K562 (cell line): ENCODE measurements around the gene SEPTIN1. TPM values are rescaled to one million over a fixed set of nuclear protein-coding genes. Genes with fewer than 3 reads are reported as not detected.
"Not testable (repeated sequence)": the region's sequence is repeated elsewhere in the genome, so short reads cannot be mapped to it uniquely, and the experiment has no call there.

Experiments used
- ATAC-seq: fragments of 200-7000 bp; cut with Tn5 transposase; 3 replicates; pipeline ENCODE4 v1.9.1; 2020; ENCODE audit warnings: moderate library complexity
- BruUV-seq: library from RNA; stranded (reverse); fragments of 400-500 nt; replicated peaks from 2 replicates; lab custom pipeline; 2021; lab: Mats Ljungman, UMichigan
- CTCF ChIA-PET: fragments of 300-600 bp; formaldehyde crosslinking; extraction: SDS; loops from one replicate; lab custom pipeline; 2021; ENCODE audit warnings: low intra/inter-chr PET ratio; lab: Yijun Ruan, JAX
- POLR2A ChIA-PET: fragments of 300-600, 350-650 bp; sonication (Branson Sonifier 250); formaldehyde crosslinking; extraction: SDS; loops from one replicate; lab custom pipeline; 2021; ENCODE audit warnings: antibody characterized with exemption, inconsistent platforms; lab: Yijun Ruan, JAX
- DNase-seq, 4 experiments: peaks; one replicate each; pipeline versions ENCODE4 v3.0.0 to v3.0.0-alpha.2; 2011 to 2018; ENCODE audit warnings: low spot score in 3 of 4, mixed read lengths in 3 of 4; ENCODE audit errors: extremely low read depth in 1 of 4
- FAIRE-seq: peaks from 2 replicates; lab custom pipeline; 2011; peaks lifted over from hg19 to GRCh38; lab: Jason Lieb, UNC
- H2AFZ ChIP-seq: 2 replicates; pipeline ENCODE4 v1.6.0; 2011; ENCODE audit warnings: low read depth, low read length, control low read depth, inconsistent platforms
- H3K27ac ChIP-seq: fragments of 200-600 bp; 3 replicates; pipeline ENCODE4 v1.8.0; 2011; ENCODE audit warnings: low read depth, mild to moderate bottlenecking, control low read depth, inconsistent platforms, low read length, moderate library complexity, mixed read lengths; ENCODE audit errors: extremely low read depth
- H3K27me3 ChIP-seq, 2 experiments: fragments of 300-600 bp in 1 of 2; 2 replicates in 1 of 2; 3 replicates in 1 of 2; pipeline versions ENCODE4 v1.6.0 to v1.8.0; 2011; ENCODE audit warnings: inconsistent platforms in 2 of 2, low read length in 2 of 2, mild to moderate bottlenecking in 1 of 2, mixed read lengths in 1 of 2, moderate library complexity in 1 of 2; ENCODE audit not compliant: control insufficient read depth in 2 of 2, insufficient read depth in 2 of 2
- H3K36me3 ChIP-seq: fragments of 300-600 bp; 3 replicates; pipeline ENCODE4 v1.8.0; 2011; ENCODE audit warnings: mild to moderate bottlenecking, low read length, inconsistent platforms; ENCODE audit not compliant: control insufficient read depth, insufficient read depth
- H3K4me1 ChIP-seq, 2 experiments: fragments of 200-600 bp in 1 of 2; replicated peaks in 1 of 2; 2 replicates in 1 of 2; 3 replicates in 1 of 2; pipeline versions ENCODE4 v1.5.1 to v1.8.0; 2011; ENCODE audit warnings: inconsistent platforms in 2 of 2, low read length in 2 of 2, mild to moderate bottlenecking in 1 of 2, mixed read lengths in 1 of 2, moderate library complexity in 1 of 2; ENCODE audit not compliant: control insufficient read depth in 2 of 2, insufficient read depth in 2 of 2
- H3K4me2 ChIP-seq: 2 replicates; pipeline ENCODE4 v1.6.1; 2011; ENCODE audit warnings: low read length, control low read depth, inconsistent platforms, mixed read lengths; ENCODE audit not compliant: insufficient read depth
- H3K4me3 ChIP-seq: fragments of 200-600 bp; sonication (generic), shearing (Covaris generic); 2 replicates; pipeline ENCODE4 v1.5.1; 2016; ENCODE audit warnings: control low read depth, inconsistent platforms
- H3K79me2 ChIP-seq: fragments of 200-600 bp; 3 replicates; pipeline ENCODE4 v1.8.0; 2011; ENCODE audit warnings: low read length, inconsistent platforms; ENCODE audit not compliant: control insufficient read depth, insufficient read depth
- H3K9ac ChIP-seq, 2 experiments: 2 replicates each; pipeline versions ENCODE4 v1.6.0 to v1.6.1; 2011; ENCODE audit warnings: low read depth in 2 of 2, low read length in 2 of 2, control low read depth in 1 of 2, inconsistent platforms in 1 of 2, mild to moderate bottlenecking in 1 of 2, mixed read lengths in 1 of 2; ENCODE audit not compliant: insufficient read depth in 1 of 2
- H3K9me1 ChIP-seq: one replicate; pipeline ENCODE4 v1.6.0; 2011; ENCODE audit warnings: inconsistent platforms, mild to moderate bottlenecking, low read length, moderate library complexity; ENCODE audit not compliant: control insufficient read depth, insufficient read depth
- H3K9me3 ChIP-seq: replicated peaks from 2 replicates; pipeline ENCODE4 v1.5.1; 2011; ENCODE audit warnings: low read depth, low read length, inconsistent platforms; ENCODE audit not compliant: control insufficient read depth, insufficient read depth
- H4K20me1 ChIP-seq: replicated peaks from 2 replicates; pipeline ENCODE4 v1.6.1; 2011; ENCODE audit warnings: low read length, inconsistent platforms, mixed read lengths; ENCODE audit not compliant: control insufficient read depth, insufficient read depth
- CEBPB ChIP-seq: fragments of 450-650 bp; IDR thresholded peaks from 2 replicates; pipeline ENCODE4 v1.6.1; 2016; ENCODE audit warnings: missing genetic modification characterization, missing compliant biosample characterization
- ILF3 ChIP-seq: fragments of 450-650 bp; IDR thresholded peaks from 2 replicates; pipeline ENCODE4 v1.6.1; 2018; ENCODE audit warnings: antibody characterized with exemption, mild to moderate bottlenecking, moderate library complexity, borderline replicate concordance
- ZNF717 ChIP-seq: fragments of 250-450 bp; sonication (Bioruptor Pico); IDR thresholded peaks from 2 replicates; pipeline ENCODE4 v1.5.0; 2021
- WGBS: fragments of 100-300 bp; shearing (Covaris generic); methylation state at CpG from one replicate; pipeline ENCODE4 v1.1.6; 2016; ENCODE audit warnings: low coverage, mixed read lengths; ENCODE audit not compliant: insufficient coverage; ENCODE audit errors: missing lambda C conversion rate; 5-methylcytosine and 5-hydroxymethylcytosine counted together
- in situ Hi-C: fragments of 300-500 bp; cut with MboI; formaldehyde crosslinking; loops from 4 replicates; pipeline ENCODE4 v1.15.0; 2018; ENCODE audit warnings: inconsistent platforms, mixed read lengths
- intact Hi-C: fragments of 100-400 bp; cut with micrococcal nuclease; formaldehyde crosslinking; loops from 2 replicates; pipeline ENCODE4 v1.14.2; 2022
- polyA plus RNA-seq, 8 experiments: library from polyadenylated mRNA; depleted of rRNA in 4 of 8; stranded (reverse) in 5 of 8; unstranded in 3 of 8; fragments of >200 nt; fragmentation: Nextera tagmentation in 2 of 8; fragmentation: Illumina TruSeq in 1 of 8; extraction: Ambion mirVana in 2 of 8; extraction: Trizol in 1 of 8; gene quantifications; 2 replicates each; pipeline versions ENCODE4 v1.2.1 to v1.2.3, GENCODE V29; 2011 to 2014; ENCODE audit warnings: inconsistent platforms in 1 of 8, missing spikeins in 1 of 8
- total RNA-seq, 7 experiments: library from RNA; depleted of rRNA in 6 of 7; stranded (reverse); fragments of >200 nt in 6 of 7; fragmentation: Illumina TruSeq in 2 of 7; extraction: Trizol in 2 of 7; gene quantifications; 2 replicates each; pipeline versions ENCODE4 v1.2.1 to v1.2.3, GENCODE V29; 2011 to 2021; ENCODE audit warnings: low replicate concordance in 1 of 7

SEPTIN1 gene
- total and polyA plus RNA-seq, 9 of the 15 experiments (the other 6 are each of a cell fraction or from before 2014, with no cell fraction given), result 0.23 to 5.6 (median 1.7) TPM; not detected in 1

DNA sequence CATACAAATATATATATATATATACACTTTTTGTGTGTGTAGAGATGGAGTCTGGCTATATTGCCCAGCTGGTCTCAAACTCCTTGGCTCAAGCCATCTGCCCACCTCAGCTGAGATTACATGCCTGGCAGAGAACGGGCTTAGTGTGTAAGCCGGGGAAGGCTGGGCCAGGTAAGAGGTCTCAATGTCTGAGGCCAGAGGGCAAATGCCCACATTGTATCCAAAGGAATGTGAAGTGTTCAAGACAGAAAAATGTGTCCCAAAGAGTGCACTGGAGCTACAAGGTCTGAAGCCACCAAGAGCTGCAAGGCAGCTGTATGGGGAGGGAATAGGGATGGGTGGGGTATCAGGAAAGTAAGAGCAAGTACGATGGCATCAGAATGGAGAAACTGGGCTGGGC, 36.1 kb downstream of the SEPTIN1 start (continued):
- TF ChIP-seq ILF3 (no peak), ZNF717 (no peak)
- TF ChIP-seq, all 486 proteins: peak for 0

GRCh38 chr16:30343491-30343820, 38.9 kb downstream of the SEPTIN1 start:
- CTCF ChIA-PET, H3K27ac ChIP-seq, H3K27me3 ChIP-seq, DNase-seq, H3K4me2 ChIP-seq, H3K9me3 ChIP-seq, FAIRE-seq, BruUV-seq, H4K20me1 ChIP-seq, H3K4me3 ChIP-seq: not testable (repeated sequence)
- H3K4me1 ChIP-seq, result peaks cover 0 to 19% of the 10 kb centered on the region in 2 experiments; a peak in 2 of 5 replicates
- TF ChIP-seq CEBPB, result 0 out of 2 replicates have a peak, but pooled peaks have one; percentile 25
- TF ChIP-seq, all 486 proteins: peak for 1; not testable (repeated sequence) for 485
- POLR2A ChIA-PET, H3K79me2 ChIP-seq, in situ Hi-C loops, intact Hi-C loops, H2AFZ ChIP-seq, H3K9me1 ChIP-seq, ATAC-seq, H3K9ac ChIP-seq, H3K36me3 ChIP-seq: not testable (repeated sequence)
- WGBS, result 22% methylated on average over 6 of the region's 11 CpGs
